GM12891 (cell line): ENCODE results near the gene NOD2.

Source experiments
- DNase-seq: peaks from one replicate; pipeline ENCODE4 v3.0.0; 2011; ENCODE audit warnings: low spot score; ENCODE audit not compliant: insufficient read length
- FAIRE-seq: peaks from 2 replicates; lab custom pipeline; 2011; peaks lifted over from hg19 to GRCh38; lab: Jason Lieb, UNC
- PAX5 ChIP-seq: IDR thresholded peaks from 2 replicates; pipeline ENCODE4 v1.6.1; 2011; ENCODE audit warnings: low read length, moderate library complexity, mild to moderate bottlenecking; ENCODE audit not compliant: insufficient read depth, severe bottlenecking
- POLR2A ChIP-seq: IDR thresholded peaks from 2 replicates; pipeline ENCODE4 v1.6.1; 2011; ENCODE audit warnings: low read depth, low read length, control low read depth
- POLR2AphosphoS5 ChIP-seq: IDR thresholded peaks from 2 replicates; pipeline ENCODE4 v1.6.1; 2011; ENCODE audit warnings: low read depth, low read length, control low read depth
- POU2F2 ChIP-seq: IDR thresholded peaks from 2 replicates; pipeline ENCODE4 v1.6.1; 2011; ENCODE audit warnings: low read depth, mild to moderate bottlenecking, control low read depth, low read length, moderate library complexity
- SPI1 ChIP-seq: IDR thresholded peaks from 2 replicates; pipeline ENCODE4 v1.6.1; 2011; ENCODE audit warnings: low read depth, low read length, control low read depth
- TAF1 ChIP-seq: IDR thresholded peaks from 2 replicates; pipeline ENCODE4 v1.6.1; 2011; ENCODE audit warnings: low read depth, low read length, control low read depth

The NOD2 gene

GRCh38 chr16:50767197-50767596 is 73.8 kb downstream of the NOD2 start:
- TF ChIP-seq POLR2A (no peak), POLR2AphosphoS5 (no peak), SPI1 (no peak), PAX5 (no peak), POU2F2 (no peak), TAF1 (no peak)
- FAIRE-seq (no peak), DNase-seq (no peak)

- TF ChIP-seq POLR2AphosphoS5 (no peak), POLR2A (no peak), SPI1 (no peak), POU2F2 (no peak), PAX5 (no peak), TAF1 (no peak)
- FAIRE-seq (no peak), DNase-seq (no peak)
These were observed 78.0 kb downstream of the NOD2 start for GRCh38 chr16:50771366-50771765.

- DNase-seq (no peak), FAIRE-seq (no peak)
- TF ChIP-seq POU2F2 = no peak
- TF ChIP-seq POLR2A = no peak
- TF ChIP-seq POLR2AphosphoS5 = no peak
- no peak for TF ChIP-seq PAX5
- TF ChIP-seq SPI1 = no peak
- TF ChIP-seq TAF1 = no peak
These were observed 81.0 kb downstream of the NOD2 start for GRCh38 chr16:50774405-50774804.

- DNase-seq = no peak
- TF ChIP-seq POLR2A (no peak), TAF1 (no peak), PAX5 (no peak), POLR2AphosphoS5 (no peak), SPI1 (no peak), POU2F2 (no peak)
- FAIRE-seq = no peak
These were observed 81.6 kb downstream of the NOD2 start for GRCh38 chr16:50774960-50775359.

GRCh38 chr16:50776037-50776436 is 82.6 kb downstream of the NOD2 start:
- FAIRE-seq = no peak
- DNase-seq = no peak
- TF ChIP-seq TAF1 = no peak
- no peak for TF ChIP-seq POLR2A
- no peak for TF ChIP-seq SPI1
- no peak for TF ChIP-seq POU2F2
- no peak for TF ChIP-seq PAX5
- no peak for TF ChIP-seq POLR2AphosphoS5

- FAIRE-seq = no peak
- no peak for TF ChIP-seq POLR2A
- TF ChIP-seq SPI1 = no peak
- no peak for TF ChIP-seq PAX5
- no peak for TF ChIP-seq POLR2AphosphoS5
- no peak for TF ChIP-seq POU2F2
- TF ChIP-seq TAF1 = no peak
- no peak for DNase-seq
These were observed 85.1 kb downstream of the NOD2 start for GRCh38 chr16:50778284-50779163.

GRCh38 chr16:50781043-50781442 is 87.6 kb downstream of the NOD2 start:
- no peak for DNase-seq
- TF ChIP-seq PAX5 (no peak), POU2F2 (no peak), TAF1 (no peak), POLR2A (no peak), POLR2AphosphoS5 (no peak), SPI1 (no peak)
- FAIRE-seq = no peak

- FAIRE-seq = no peak
- DNase-seq = no peak
- TF ChIP-seq POU2F2 (no peak), POLR2AphosphoS5 (no peak), TAF1 (no peak), SPI1 (no peak), POLR2A (no peak), PAX5 (no peak)
These were observed 88.1 kb downstream of the NOD2 start for GRCh38 chr16:50781518-50781917.
